Subcutaneous adipose tissue (tissue), 4 donors: ENCODE measurements around the gene SYT3. TPM values are rescaled to one million over a fixed set of nuclear protein-coding genes. Genes with fewer than 3 reads are reported as not detected.

Experiments
- CTCF ChIP-seq: fragments of 450-650 bp; IDR thresholded peaks from one replicate; pipeline ENCODE4 v1.5.1; 2016; ENCODE audit warnings: low read depth, mild to moderate bottlenecking, control low read depth, antibody characterized with exemption, moderate library complexity
- total RNA-seq, 4 donors: library from RNA; depleted of rRNA; stranded (reverse); fragments of >200 nt; gene quantifications; one replicate each; pipeline ENCODE4 v1.1.0, GENCODE V29; 2016

SYT3 gene
- total RNA-seq, 4 donors from 2014 or later: not detected

DNA sequence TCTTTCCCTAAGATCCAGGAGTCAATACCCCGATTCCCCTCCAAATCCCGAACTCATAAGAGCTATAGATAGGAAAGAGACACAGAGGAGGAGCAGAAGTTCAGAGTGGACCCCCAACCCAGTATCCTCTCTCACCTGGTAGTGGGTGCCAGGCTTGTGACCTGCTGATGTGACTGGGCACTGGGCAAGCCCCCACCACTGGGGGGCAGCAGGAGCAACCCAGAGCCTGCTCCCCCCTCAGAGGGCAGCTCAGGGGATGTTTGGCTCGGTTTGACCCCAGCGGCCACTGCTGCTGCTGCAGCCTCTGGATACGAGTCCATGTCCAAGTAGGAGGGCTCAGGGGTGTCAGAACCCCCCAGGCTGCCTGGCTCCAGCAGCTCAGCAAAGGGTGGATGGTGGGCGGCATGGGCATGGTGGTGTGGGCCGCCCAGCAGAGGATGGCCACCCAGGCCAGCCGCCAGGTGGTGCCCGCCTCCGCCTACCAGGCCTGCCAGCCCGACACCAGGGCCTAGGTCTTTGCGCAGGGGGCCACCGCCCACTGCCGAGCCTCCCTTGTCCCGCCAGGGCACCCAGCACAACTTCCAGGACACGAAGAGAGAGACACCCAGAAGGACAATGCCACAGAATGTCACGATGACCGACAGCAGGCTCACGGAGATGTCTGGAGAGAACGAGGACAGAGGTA lies 7.4 kb downstream of the SYT3 start:
- TF ChIP-seq CTCF: no peak

GRCh38 chr19:50629801-50630200 lies 9.9 kb downstream of the SYT3 start:
- no peak for TF ChIP-seq CTCF

- TF ChIP-seq CTCF: no peak
Observed at GRCh38 chr19:50629194-50629593, 10.5 kb downstream of the SYT3 start.

GRCh38 chr19:50628551-50628950 lies 11.1 kb downstream of the SYT3 start:
- TF ChIP-seq CTCF: no peak

DNA sequence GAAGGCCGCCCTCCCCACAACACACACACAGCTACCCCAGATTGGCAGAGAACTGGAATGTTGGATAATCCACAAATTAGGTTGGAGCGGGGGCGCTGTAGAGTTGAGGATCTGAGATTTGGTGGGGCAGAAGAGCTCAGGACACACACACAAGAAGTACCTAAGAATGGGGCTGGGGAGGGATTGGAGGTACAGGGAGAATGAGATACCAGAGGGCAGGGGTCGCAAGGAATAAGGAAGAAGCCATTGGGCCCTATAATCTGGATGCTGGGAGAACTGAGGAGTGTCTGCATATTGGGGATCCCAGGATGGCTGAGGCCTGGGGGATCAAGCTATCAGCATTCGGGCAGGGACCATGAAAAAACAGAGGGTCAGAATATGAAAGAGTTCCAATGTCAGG lies 11.5 kb downstream of the SYT3 start:
- TF ChIP-seq CTCF: no peak

DNA sequence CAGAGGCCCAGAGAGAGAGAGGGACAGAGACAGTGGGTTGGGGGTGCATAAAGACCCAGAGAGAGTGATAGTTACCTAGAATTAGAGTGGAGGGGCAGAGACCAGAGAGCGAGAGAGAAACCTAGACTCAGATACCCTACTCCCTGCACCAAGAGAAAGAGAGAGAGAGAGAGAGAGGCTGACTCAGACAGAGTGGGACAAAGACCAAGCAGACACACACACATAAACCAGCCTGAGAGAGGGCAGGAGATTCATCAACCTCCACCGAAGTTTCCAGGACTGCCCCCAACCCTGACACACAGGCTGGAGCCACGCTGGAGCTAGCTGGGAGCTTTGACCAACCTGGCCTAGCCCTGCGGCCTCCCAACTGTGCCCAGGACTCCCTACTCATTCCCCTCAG lies 12.9 kb downstream of the SYT3 start:
- no peak for TF ChIP-seq CTCF

- no peak for TF ChIP-seq CTCF
Observed at GRCh38 chr19:50626011-50626410, 13.7 kb downstream of the SYT3 start.
